Renal cortex interstitium (tissue), 15 donors: Measurements from ENCODE around the gene TECR. TPM values are rescaled to one million over a fixed set of nuclear protein-coding genes. Genes with fewer than 3 reads are reported as not detected.

Experiments
- DNase-seq, 11 donors: peaks; one replicate each; pipeline ENCODE4 v3.0.0-alpha.2; 2013; ENCODE audit warnings: low read depth in 9 of 11, low spot score in 4 of 11; ENCODE audit errors: extremely low read depth in 1 of 11
- long read RNA-seq, 16 experiments: transcript quantifications; one replicate each; lab custom pipeline, GENCODE V29; 2026
- polyA plus RNA-seq, 3 donors: library from polyadenylated mRNA; unstranded; fragments of 120-200 nt; gene quantifications; one replicate each; pipeline ENCODE4 v1.2.1, GENCODE V29; 2013; ENCODE audit not compliant: insufficient read length in 3 of 3

Gene TECR, protein sequence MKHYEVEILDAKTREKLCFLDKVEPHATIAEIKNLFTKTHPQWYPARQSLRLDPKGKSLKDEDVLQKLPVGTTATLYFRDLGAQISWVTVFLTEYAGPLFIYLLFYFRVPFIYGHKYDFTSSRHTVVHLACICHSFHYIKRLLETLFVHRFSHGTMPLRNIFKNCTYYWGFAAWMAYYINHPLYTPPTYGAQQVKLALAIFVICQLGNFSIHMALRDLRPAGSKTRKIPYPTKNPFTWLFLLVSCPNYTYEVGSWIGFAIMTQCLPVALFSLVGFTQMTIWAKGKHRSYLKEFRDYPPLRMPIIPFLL
- polyA plus RNA-seq = 100 to 1,000 TPM; 130 to 151 (median 147) TPM
- long read RNA-seq, donor 1, transcript TECR-201 (13 exons, 1,171 nt) = major isoform, 57 of 373 reads
- long read RNA-seq, donor 1, partial matches to known transcripts = 309 of 373 reads
- long read RNA-seq, donor 1, other reads (novel, unspliced or antisense) = 0 of 373 reads
- long read RNA-seq, donor 2, transcript TECR-201 (13 exons, 1,171 nt) = major isoform, 34 of 324 reads
- long read RNA-seq, donor 2, partial matches to known transcripts = 285 of 324 reads
- long read RNA-seq, donor 2, other reads (novel, unspliced or antisense) = 0 of 324 reads
- long read RNA-seq, donor 3, transcript TECR-201 (13 exons, 1,171 nt) = major isoform, 80 of 703 reads
- long read RNA-seq, donor 3, partial matches to known transcripts = 611 of 703 reads
- long read RNA-seq, donor 3, other reads (novel, unspliced or antisense) = 5 of 703 reads
- long read RNA-seq, donor 4, transcript TECR-201 (13 exons, 1,171 nt) = major isoform, 48 of 505 reads
- long read RNA-seq, donor 4, partial matches to known transcripts = 413 of 505 reads
- long read RNA-seq, donor 4, other reads (novel, unspliced or antisense) = 40 of 505 reads
- long read RNA-seq, donor 5, transcript TECR-201 (13 exons, 1,171 nt) = major isoform, 94 of 126 reads
- long read RNA-seq, donor 5, transcript TECR-226 (13 exons, 1,170 nt) = minor isoform, 5 of 126 reads
- long read RNA-seq, donor 5, partial matches to known transcripts = 19 of 126 reads
- long read RNA-seq, donor 5, other reads (novel, unspliced or antisense) = 0 of 126 reads
- long read RNA-seq, donor 6, transcript TECR-201 (13 exons, 1,171 nt) = major isoform, 58 of 76 reads
- long read RNA-seq, donor 6, partial matches to known transcripts = 12 of 76 reads
- long read RNA-seq, donor 6, other reads (novel, unspliced or antisense) = 0 of 76 reads
- long read RNA-seq, donor 7, transcript TECR-201 (13 exons, 1,171 nt) = major isoform, 56 of 768 reads
- long read RNA-seq, donor 7, partial matches to known transcripts = 664 of 768 reads
- long read RNA-seq, donor 7, other reads (novel, unspliced or antisense) = 44 of 768 reads
- long read RNA-seq, donor 8 = 0 reads
- long read RNA-seq, donor 9, transcript TECR-201 (13 exons, 1,171 nt) = major isoform, 47 of 289 reads
- long read RNA-seq, donor 9, partial matches to known transcripts = 237 of 289 reads
- long read RNA-seq, donor 9, other reads (novel, unspliced or antisense) = 0 of 289 reads
- long read RNA-seq, donor 10, transcript TECR-201 (13 exons, 1,171 nt) = major isoform, 68 of 543 reads
- long read RNA-seq, donor 10, partial matches to known transcripts = 470 of 543 reads
- long read RNA-seq, donor 10, other reads (novel, unspliced or antisense) = 0 of 543 reads
- long read RNA-seq, donor 11, transcript TECR-201 (13 exons, 1,171 nt) = major isoform, 55 of 337 reads
- long read RNA-seq, donor 11, partial matches to known transcripts = 279 of 337 reads
- long read RNA-seq, donor 11, other reads (novel, unspliced or antisense) = 0 of 337 reads
- long read RNA-seq, donor 12, transcript TECR-201 (13 exons, 1,171 nt) = major isoform, 18 of 396 reads
- long read RNA-seq, donor 12, partial matches to known transcripts = 374 of 396 reads
- long read RNA-seq, donor 12, other reads (novel, unspliced or antisense) = 0 of 396 reads
- long read RNA-seq, donor 13 = 0 reads
- long read RNA-seq, donor 14, transcript TECR-201 (13 exons, 1,171 nt) = major isoform, 44 of 590 reads
- long read RNA-seq, donor 14, partial matches to known transcripts = 521 of 590 reads
- long read RNA-seq, donor 14, other reads (novel, unspliced or antisense) = 22 of 590 reads
- long read RNA-seq, donor 15, transcript TECR-201 (13 exons, 1,171 nt) = major isoform, 37 of 133 reads
- long read RNA-seq, donor 15, partial matches to known transcripts = 92 of 133 reads
- long read RNA-seq, donor 15, other reads (novel, unspliced or antisense) = 0 of 133 reads
- long read RNA-seq, donor 16, transcript TECR-201 (13 exons, 1,171 nt) = major isoform, 124 of 1,835 reads
- long read RNA-seq, donor 16, partial matches to known transcripts = 1,527 of 1,835 reads
- long read RNA-seq, donor 16, other reads (novel, unspliced or antisense) = 175 of 1,835 reads

DNA sequence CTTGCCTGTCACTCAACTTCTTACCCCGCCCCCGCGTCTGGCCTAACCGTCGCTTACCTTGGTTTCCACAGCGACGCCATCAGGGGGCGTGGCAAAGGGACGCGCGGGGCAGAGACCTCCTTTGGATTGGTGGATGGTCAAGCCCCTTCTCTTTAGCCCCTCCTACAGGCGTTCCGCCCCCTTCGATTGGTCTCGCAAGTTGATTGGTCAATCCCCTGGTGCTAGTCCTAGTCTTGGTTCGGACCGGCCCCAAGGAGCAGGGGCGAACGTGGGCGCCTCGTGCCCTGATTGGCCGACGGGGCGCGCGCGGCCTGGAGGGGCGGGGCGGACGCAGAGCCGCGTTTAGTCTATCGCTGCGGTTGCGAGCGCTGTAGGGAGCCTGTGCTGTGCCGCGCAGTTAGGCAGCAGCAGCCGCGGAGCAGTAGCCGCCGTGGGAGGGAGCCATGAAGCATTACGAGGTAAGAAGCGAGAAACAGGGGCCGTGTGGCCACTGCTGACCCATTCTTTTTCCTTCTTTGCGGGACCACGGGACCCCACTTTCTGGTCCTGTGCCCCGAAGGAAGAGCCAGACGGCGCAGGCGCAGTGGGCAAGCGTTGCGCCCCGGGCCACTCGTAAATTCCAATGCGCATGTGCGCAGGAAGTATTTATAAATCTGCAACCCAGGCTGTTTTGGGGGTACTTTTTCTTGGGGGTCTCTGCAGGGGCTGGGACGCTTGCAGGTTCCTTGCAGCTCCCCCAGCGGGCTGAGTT, at the start of gene TECR:
Gene TECR (plus strand): TSS at position 341 of the 751 bp plus-strand sequence. CDS start 103 bp downstream, at position 444.
- DNase-seq = peak; percentile 99 to 100 (median 100)

DNA sequence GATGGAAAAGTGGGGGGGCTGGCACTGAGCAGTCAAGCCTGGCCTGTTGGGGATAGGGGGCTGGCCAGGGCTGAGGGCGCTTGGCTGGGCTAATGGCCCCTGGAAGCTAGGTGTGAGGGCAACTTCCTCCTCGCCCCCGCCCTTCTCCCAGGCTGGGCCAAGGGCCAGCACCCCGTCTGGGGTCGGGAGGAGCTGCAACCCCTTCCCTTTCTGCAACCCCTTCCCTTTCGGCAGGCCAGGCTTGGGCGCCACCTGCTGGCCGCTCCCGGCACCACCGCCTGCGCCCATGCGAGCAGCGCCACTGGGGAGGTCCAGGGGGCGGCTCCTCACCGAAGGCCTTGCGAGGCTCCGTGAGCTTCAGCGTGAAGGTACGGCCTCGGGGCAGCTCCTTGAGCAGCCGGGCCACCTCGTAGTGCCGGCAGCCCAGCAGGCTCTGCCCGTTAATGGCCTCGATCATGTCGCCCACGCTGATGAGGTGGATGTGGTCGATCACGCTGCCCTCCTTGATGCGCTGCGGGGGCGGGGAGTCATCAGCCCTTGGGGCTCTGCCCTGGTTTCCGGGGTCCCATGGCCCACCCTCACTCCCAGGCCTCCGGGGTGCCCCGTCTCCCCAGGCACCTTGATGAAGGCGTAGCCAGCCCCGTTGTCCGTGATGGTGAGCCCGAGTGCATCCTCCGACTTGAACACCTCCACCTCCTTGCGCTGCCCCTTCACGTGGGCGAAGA, 49.3 kb upstream of the TECR start:
- DNase-seq = peak in 3 of 11 donors; percentile 66 to 76 (median 75)

DNA sequence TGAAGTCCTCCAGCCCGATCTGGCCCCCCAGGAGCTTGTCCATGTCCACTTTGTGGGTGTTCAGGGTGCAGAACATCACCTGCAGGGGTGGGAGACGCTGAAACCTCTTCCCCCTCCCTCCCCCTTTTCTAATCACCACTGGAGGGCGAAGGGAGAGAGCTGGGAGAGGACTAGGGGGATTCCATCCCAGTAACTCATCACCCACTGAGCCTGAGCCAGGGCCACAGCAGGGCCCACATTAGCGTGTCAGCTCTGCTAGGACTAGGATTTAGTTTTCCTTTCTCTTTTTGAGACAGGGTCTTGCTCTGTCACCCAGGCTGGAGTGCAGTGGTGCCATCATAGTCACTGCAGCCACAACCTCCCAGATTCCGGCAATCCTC, 48.7 kb upstream of the TECR start:
- DNase-seq = no peak

GRCh38 chr19:14482172-14482941, 47.0 kb upstream of the TECR start:
- no peak for DNase-seq

DNA sequence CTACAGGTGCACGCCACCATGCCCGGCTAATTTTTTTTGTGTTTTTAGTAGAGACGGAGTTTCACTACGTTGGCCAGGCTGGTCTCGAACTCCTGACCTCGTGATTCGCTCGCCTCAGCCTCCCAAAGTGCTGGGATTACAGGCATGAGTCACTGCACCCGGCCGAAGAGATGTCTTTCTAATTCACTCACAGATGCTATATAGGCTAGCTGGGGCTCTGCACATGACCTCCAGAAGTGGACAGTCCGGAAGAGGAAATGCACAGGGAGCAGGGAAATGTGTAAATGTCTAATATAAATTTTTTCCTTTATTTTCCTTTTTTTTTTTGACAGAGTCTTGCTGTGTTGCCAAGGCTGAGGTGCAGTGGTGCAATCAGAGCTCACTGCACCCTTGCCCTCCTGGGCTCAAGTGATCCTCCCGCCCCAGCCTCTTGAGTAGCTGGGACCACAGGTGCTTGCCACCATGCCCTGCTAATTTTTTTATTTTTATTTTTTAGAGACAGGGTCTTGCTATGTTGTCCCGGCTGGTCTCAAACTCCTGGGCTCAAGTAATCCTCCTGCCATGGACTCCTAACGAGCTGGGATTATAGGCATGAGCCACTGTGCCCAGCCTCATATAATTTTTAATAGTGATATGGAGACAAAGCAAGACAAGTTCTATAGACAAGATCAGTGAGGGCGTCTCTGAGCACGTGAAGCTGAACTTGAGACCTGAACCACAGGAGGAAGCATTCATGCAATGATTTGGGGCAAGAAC, 41.8 kb upstream of the TECR start:
- DNase-seq = no peak

DNA sequence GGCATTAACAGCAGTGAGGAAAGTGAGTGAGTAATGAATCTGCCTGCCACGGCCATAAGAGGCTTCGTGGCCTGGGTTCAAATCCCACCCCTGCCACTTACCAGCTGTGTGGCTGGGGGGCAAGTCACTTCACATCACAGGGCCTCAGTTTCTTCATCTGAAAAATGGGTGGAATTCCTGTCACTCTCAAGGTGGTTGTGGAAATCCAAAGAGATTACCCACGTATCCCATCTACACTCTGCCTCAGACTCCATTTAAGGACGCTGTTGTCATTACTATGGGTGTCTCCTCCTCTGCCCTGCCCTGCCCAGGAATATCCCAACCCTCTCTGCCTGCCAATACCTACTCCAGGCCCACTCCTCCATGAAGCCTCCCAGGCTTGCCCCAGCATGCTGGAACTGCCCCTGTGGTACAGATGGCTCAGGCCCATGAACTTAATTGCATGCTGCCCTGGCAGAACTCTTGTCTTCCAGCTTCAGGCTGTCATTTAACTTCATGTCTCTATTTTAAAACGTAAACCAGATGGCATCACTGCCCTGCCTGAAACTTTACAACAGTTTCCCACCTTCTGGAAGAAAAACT, 36.5 kb upstream of the TECR start:
- DNase-seq = no peak

GRCh38 chr19:14494411-14494810, 35.0 kb upstream of the TECR start:
- no peak for DNase-seq

GRCh38 chr19:14494910-14495671, 34.3 kb upstream of the TECR start:
- DNase-seq = no peak

- DNase-seq = no peak
Observed at GRCh38 chr19:14495672-14496028, 33.7 kb upstream of the TECR start.

DNA sequence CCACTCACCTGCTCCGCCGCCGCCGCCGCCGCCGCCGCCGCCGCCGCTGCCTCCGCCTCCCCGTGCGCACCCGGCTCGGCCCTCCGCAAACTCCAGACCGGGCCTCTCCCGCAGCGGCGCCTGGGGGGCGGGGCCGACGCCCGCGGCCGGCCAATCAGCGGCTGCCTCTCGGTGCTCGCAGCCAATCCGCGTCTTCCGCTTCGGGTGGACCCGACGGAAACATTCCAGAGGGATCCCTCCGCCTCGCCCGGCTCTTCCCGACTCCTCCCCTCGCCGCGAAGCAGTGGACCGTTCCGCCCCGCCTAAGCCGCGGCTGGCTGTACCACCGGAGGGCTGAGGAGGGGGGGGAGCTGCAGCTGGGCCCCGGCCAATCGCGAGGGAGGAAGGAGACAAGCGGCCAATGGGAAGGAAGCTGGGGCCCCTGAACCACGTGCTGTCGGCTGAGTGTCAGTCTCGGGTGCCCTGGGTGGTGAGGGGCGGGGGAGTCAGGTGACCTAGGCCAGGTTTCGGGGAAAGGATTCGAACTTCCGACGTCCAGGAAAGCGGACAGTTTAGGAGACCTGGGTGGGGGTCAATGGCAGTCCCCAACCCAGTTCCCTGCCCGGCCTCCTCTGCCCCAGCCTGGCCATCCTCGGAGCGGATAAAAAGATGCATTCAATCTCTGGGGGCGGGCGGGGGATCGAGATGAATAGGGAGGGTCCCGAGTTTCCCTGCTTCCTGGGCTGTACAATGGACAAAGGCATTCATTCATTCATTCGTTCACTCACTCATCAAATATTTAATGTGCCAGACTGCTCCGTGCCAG, 33.2 kb upstream of the TECR start, which contains the start of gene GIPC1:
Gene GIPC1 (minus strand): TSS at position 99 of the 805 bp plus-strand sequence. CDS start 13,151 bp downstream, outside the sequence.
- peak; percentile 95 to 99 (median 98) for DNase-seq

DNA sequence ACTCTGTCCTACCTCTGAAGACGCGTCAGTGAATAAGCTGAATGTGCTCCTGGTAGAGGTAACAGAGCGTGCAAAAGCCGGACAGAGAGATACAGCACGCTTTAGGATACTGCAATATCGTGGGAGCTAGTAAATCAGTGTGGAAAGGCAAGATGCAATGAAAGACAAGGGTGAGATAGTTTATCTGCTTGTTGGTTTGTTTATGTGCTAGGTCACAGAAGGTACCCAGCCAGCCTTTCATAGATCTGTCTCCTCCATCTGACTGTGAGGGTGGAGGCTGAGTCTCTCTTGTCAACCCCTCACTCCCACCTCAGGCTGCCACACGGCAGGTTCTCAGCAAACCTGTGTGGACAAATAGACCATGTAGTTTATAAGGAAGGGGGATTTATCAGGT, 32.6 kb upstream of the TECR start:
- DNase-seq = no peak

- no peak for DNase-seq
Observed at GRCh38 chr19:14497228-14497921, 32.0 kb upstream of the TECR start.
